Osteoblast (primary cell): ENCODE results near the gene HPS5. TPM values are rescaled to one million over a fixed set of nuclear protein-coding genes. Genes with fewer than 3 reads are reported as not detected.

Source experiments
- DNase-seq: peaks from one replicate; pipeline ENCODE4 v3.0.0; 2011; ENCODE audit warnings: low spot score, mixed read lengths; ENCODE audit not compliant: insufficient read length; ENCODE audit errors: missing footprints
- H2AFZ ChIP-seq: 2 replicates; pipeline ENCODE4 v1.6.0; 2011; ENCODE audit warnings: mild to moderate bottlenecking, low read length
- H3K27ac ChIP-seq: 2 replicates; pipeline ENCODE4 v1.5.1; 2011; ENCODE audit warnings: mild to moderate bottlenecking, low read depth, low read length, moderate library complexity
- H3K27me3 ChIP-seq: 2 replicates; pipeline ENCODE4 v1.6.0; 2012; ENCODE audit warnings: mild to moderate bottlenecking, control low read depth, inconsistent platforms, low read length, moderate library complexity; ENCODE audit not compliant: insufficient read depth
- H3K36me3 ChIP-seq: 2 replicates; pipeline ENCODE4 v1.5.1; 2011; ENCODE audit warnings: mild to moderate bottlenecking, low read length, control low read depth, moderate library complexity; ENCODE audit not compliant: insufficient read depth
- H3K4me1 ChIP-seq: 2 replicates; pipeline ENCODE4 v1.5.1; 2011; ENCODE audit warnings: mild to moderate bottlenecking, low read length, control low read depth, moderate library complexity; ENCODE audit not compliant: insufficient read depth
- H3K4me2 ChIP-seq: 2 replicates; pipeline ENCODE4 v1.6.0; 2011; ENCODE audit warnings: mild to moderate bottlenecking, low read length; ENCODE audit not compliant: insufficient read depth
- H3K4me3 ChIP-seq: fragments of 200-600 bp; sonication (generic); 3 replicates; pipeline ENCODE4 v1.5.1; 2012; ENCODE audit warnings: mild to moderate bottlenecking, low read length, inconsistent platforms; ENCODE audit not compliant: insufficient read depth
- H3K79me2 ChIP-seq: 2 replicates; pipeline ENCODE4 v1.6.0; 2012; ENCODE audit warnings: mild to moderate bottlenecking, low read length, control low read depth, inconsistent platforms; ENCODE audit not compliant: insufficient read depth
- H3K9me3 ChIP-seq: 2 replicates; pipeline ENCODE4 v1.5.1; 2011; ENCODE audit warnings: low read depth, low read length, control low read depth
- H4K20me1 ChIP-seq: 2 replicates; pipeline ENCODE4 v1.6.0; 2012; ENCODE audit warnings: mild to moderate bottlenecking, low read length, control low read depth; ENCODE audit not compliant: insufficient read depth
- CTCF ChIP-seq: IDR thresholded peaks from 2 replicates; pipeline ENCODE4 v1.5.1; 2011; ENCODE audit warnings: mild to moderate bottlenecking, low read depth, low read length, moderate library complexity; ENCODE audit errors: extremely low read depth
- total RNA-seq: library from RNA; depleted of rRNA; stranded (reverse); fragments of >200 nt; gene quantifications from 2 replicates; pipeline ENCODE4 v1.2.3, GENCODE V29; 2012

Gene HPS5
- total RNA-seq, 1 donor, result 53.9 TPM

DNA sequence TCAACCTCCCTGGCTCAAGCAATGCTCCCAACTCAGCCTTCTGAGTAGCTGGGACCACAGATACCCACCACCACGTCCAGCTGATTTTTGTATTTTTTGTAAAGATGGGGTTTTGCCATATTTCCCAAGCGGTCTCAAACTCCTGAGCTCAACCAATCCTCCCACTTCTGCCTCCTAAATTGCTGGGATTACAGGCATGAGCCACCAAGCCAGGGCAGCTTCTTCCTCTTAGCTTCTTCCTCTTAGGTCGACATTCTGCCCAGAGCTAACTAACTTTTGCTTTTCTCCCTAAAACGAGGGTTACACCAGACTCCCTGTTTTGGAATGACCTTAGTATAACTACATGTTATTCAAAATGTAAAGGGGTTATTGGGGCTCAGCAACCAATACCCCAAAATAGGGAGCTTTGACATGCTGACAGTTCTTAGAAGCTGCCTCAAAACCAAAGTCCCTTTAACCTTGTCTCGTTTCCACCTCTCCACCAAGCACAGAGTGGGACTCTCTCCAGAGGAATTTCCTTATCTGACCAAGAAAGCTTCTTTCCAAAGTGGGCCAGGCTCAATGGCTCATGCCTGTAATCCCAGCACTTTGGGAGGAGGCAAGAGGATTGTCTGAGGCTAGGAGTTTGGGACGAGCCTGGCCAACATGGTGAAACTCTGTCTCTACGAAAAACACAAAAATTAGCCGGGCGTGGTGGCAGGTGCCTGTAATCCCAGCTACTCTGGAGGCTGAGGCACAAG is 7.0 kb downstream of the HPS5 start:
- TF ChIP-seq CTCF, result no peak
- no peak overlapping the region for H3K27ac ChIP-seq
- DNase-seq, result no peak
- H3K36me3 ChIP-seq, result peaks cover 13% of the 10 kb centered on the region
- H3K4me3 ChIP-seq, result no peak overlapping the region
- no peaks in the 10 kb centered on the region for H3K9me3 ChIP-seq
- peaks cover 30% of the 10 kb centered on the region for H3K4me1 ChIP-seq
- no peak overlapping the region for H2AFZ ChIP-seq
- H3K79me2 ChIP-seq, result peaks cover 54% of the 10 kb centered on the region
- no peaks in the 10 kb centered on the region for H4K20me1 ChIP-seq
- no peaks in the 10 kb centered on the region for H3K27me3 ChIP-seq
- H3K4me2 ChIP-seq, result no peak overlapping the region

GRCh38 chr11:18313965-18314763 is 7.8 kb downstream of the HPS5 start:
- no peaks in the 10 kb centered on the region for H3K9me3 ChIP-seq
- no peak for DNase-seq
- peaks cover 46% of the 10 kb centered on the region for H3K79me2 ChIP-seq
- no peak overlapping the region for H3K4me2 ChIP-seq
- peaks cover 19% of the 10 kb centered on the region for H3K36me3 ChIP-seq
- no peak for TF ChIP-seq CTCF
- no peak overlapping the region for H3K4me3 ChIP-seq
- peaks cover 28% of the 10 kb centered on the region for H3K4me1 ChIP-seq
- H2AFZ ChIP-seq, result no peak overlapping the region
- no peaks in the 10 kb centered on the region for H4K20me1 ChIP-seq
- H3K27ac ChIP-seq, result no peak overlapping the region
- H3K27me3 ChIP-seq, result no peaks in the 10 kb centered on the region

GRCh38 chr11:18312663-18313420 is 9.1 kb downstream of the HPS5 start:
- H3K27me3 ChIP-seq, result no peaks in the 10 kb centered on the region

More at GRCh38 chr11:18312663-18313420, 9.1 kb downstream of the HPS5 start:
- Histone ChIP-seq H2AFZ (peak overlapping the region; percentile 40), H3K9me3 (no peaks in the 10 kb centered on the region), H3K4me1 (peaks cover 28% of the 10 kb centered on the region), H3K27ac (peak overlapping the region; percentile 89), H3K79me2 (peaks cover 33% of the 10 kb centered on the region), H4K20me1 (no peaks in the 10 kb centered on the region), H3K4me3 (peak overlapping the region; percentile 36), H3K36me3 (peaks cover 27% of the 10 kb centered on the region), H3K4me2 (peak overlapping the region; percentile 71)
- no peak for TF ChIP-seq CTCF
- DNase-seq, result peak; percentile 54
